Lower lobe of right lung (tissue), 2 donors: Measurements from ENCODE around the gene DNPH1. TPM values are rescaled to one million over a fixed set of nuclear protein-coding genes. Genes with fewer than 3 reads are reported as not detected.

Experiments
- ATAC-seq, 2 donors: fragments of 200-7000 bp; cut with Tn5 transposase; one replicate each; pipeline ENCODE4 v1.9.1; 2020 to 2022; ENCODE audit warnings: mild to moderate bottlenecking in 2 of 2, moderate library complexity in 2 of 2
- DNase-seq: peaks from one replicate; pipeline ENCODE4 v3.0.0-alpha.2; 2020
- H3K27ac ChIP-seq: fragments of 200-600 bp; one replicate; pipeline ENCODE4 v1.8.0; 2022
- H3K27me3 ChIP-seq: fragments of 200-600 bp; one replicate; pipeline ENCODE4 v1.8.0; 2022; ENCODE audit warnings: low read depth
- H3K36me3 ChIP-seq: fragments of 200-600 bp; one replicate; pipeline ENCODE4 v1.8.0; 2022; ENCODE audit warnings: mild to moderate bottlenecking
- H3K4me1 ChIP-seq: fragments of 200-600 bp; one replicate; pipeline ENCODE4 v1.8.0; 2022
- H3K4me3 ChIP-seq: fragments of 200-600 bp; one replicate; pipeline ENCODE4 v1.8.0; 2022; ENCODE audit warnings: mild to moderate bottlenecking
- H3K9me3 ChIP-seq: fragments of 200-600 bp; one replicate; pipeline ENCODE4 v1.8.0; 2022
- CTCF ChIP-seq: fragments of 200-600 bp; IDR thresholded peaks from one replicate; pipeline ENCODE4 v1.8.0; 2022; ENCODE audit warnings: antibody characterized with exemption, mild to moderate bottlenecking
- intact Hi-C: fragments of 100-400 bp; cut with DNase I; formaldehyde crosslinking; loops from one replicate; pipeline ENCODE4 v1.11.0; 2022
- total RNA-seq: library from RNA; stranded (reverse); fragmentation: NEBNext Ultra II Directional; extraction: Animal tissue kit (Norgen Biotek cat#: 25700); gene quantifications from one replicate; pipeline ENCODE4 v1.2.1, GENCODE V29; 2021
- donor health status: DM: no; HTN: yes; CAD: no; lungs with severe emphysema.

Gene DNPH1
- total RNA-seq, 1 donor from 2014 or later, result 24.0 TPM

GRCh38 chr6:43226192-43226851 is 3.0 kb downstream of the DNPH1 start:
- intact Hi-C loops, result no loop called here
- no peaks in the 10 kb centered on the region for H3K9me3 ChIP-seq
- H3K4me1 ChIP-seq, result peaks cover 23% of the 10 kb centered on the region
- H3K36me3 ChIP-seq, result peaks cover 23% of the 10 kb centered on the region
- TF ChIP-seq CTCF, result no peak
- no peak overlapping the region for H3K27ac ChIP-seq
- DNase-seq (no peak), ATAC-seq (no peak)
- no peak overlapping the region for H3K4me3 ChIP-seq
- H3K27me3 ChIP-seq, result no peaks in the 10 kb centered on the region

GRCh38 chr6:43223175-43223574 is 6.1 kb downstream of the DNPH1 start:
- H3K4me1 ChIP-seq, result peaks cover 12% of the 10 kb centered on the region
- no peak overlapping the region for H3K27ac ChIP-seq
- no peak for DNase-seq
- H3K9me3 ChIP-seq, result no peaks in the 10 kb centered on the region
- ATAC-seq, result no peak
- H3K4me3 ChIP-seq, result no peak overlapping the region
- intact Hi-C loops, result no loop called here
- H3K27me3 ChIP-seq, result no peaks in the 10 kb centered on the region
- no peak for TF ChIP-seq CTCF
- H3K36me3 ChIP-seq, result peaks cover 32% of the 10 kb centered on the region

- Histone ChIP-seq H3K27ac (no peak overlapping the region), H3K36me3 (peaks cover 37% of the 10 kb centered on the region), H3K27me3 (no peaks in the 10 kb centered on the region), H3K9me3 (no peaks in the 10 kb centered on the region), H3K4me1 (peaks cover 9% of the 10 kb centered on the region), H3K4me3 (no peak overlapping the region)
- intact Hi-C loops, result no loop called here
- DNase-seq (no peak), ATAC-seq (no peak)
- no peak for TF ChIP-seq CTCF
These were observed 6.7 kb downstream of the DNPH1 start for GRCh38 chr6:43222418-43223059.

- DNase-seq (no peak), ATAC-seq (no peak)
- H3K9me3 ChIP-seq, result no peaks in the 10 kb centered on the region
- H3K4me1 ChIP-seq, result peaks cover 9% of the 10 kb centered on the region
- intact Hi-C loops, result no loop called here
- peaks cover 48% of the 10 kb centered on the region for H3K36me3 ChIP-seq
- no peak for TF ChIP-seq CTCF
- no peaks in the 10 kb centered on the region for H3K27me3 ChIP-seq
- no peak overlapping the region for H3K4me3 ChIP-seq
- no peak overlapping the region for H3K27ac ChIP-seq
These were observed 8.0 kb downstream of the DNPH1 start for GRCh38 chr6:43221046-43221972.

GRCh38 chr6:43220439-43220951 is 8.8 kb downstream of the DNPH1 start:
- peaks cover 9% of the 10 kb centered on the region for H3K4me1 ChIP-seq
- no peaks in the 10 kb centered on the region for H3K9me3 ChIP-seq
- intact Hi-C loops, result no loop called here
- H3K36me3 ChIP-seq, result peaks cover 56% of the 10 kb centered on the region
- no peak overlapping the region for H3K4me3 ChIP-seq
- ATAC-seq, result no peak
- no peak for DNase-seq
- TF ChIP-seq CTCF, result no peak
- no peak overlapping the region for H3K27ac ChIP-seq
- no peaks in the 10 kb centered on the region for H3K27me3 ChIP-seq
